ENCODE data around the gene ARHGEF10L.

The ARHGEF10L gene

DNA sequence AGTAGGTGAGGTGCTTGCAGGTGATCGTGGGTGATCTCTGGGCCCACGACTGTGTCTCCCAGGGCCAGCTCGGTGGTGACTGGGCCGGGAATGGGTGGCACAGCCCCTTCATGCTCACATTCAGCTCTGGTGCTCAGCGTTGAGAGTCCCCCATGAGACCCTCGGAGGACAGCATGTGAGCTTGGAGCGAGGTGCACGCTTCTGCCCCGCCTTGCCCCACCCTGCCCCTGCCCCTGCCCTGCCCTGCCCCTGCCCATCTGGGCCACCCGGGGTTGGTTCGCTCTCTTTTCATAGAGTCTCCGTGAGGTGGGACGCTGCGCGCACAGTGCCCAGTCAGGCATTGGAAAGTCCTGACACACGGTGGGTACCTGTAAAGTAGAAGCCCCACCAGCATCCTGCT is 140.4 kb downstream of the ARHGEF10L start:
- no peak for DNase-seq (ENCODE audit: low read depth)

DNA sequence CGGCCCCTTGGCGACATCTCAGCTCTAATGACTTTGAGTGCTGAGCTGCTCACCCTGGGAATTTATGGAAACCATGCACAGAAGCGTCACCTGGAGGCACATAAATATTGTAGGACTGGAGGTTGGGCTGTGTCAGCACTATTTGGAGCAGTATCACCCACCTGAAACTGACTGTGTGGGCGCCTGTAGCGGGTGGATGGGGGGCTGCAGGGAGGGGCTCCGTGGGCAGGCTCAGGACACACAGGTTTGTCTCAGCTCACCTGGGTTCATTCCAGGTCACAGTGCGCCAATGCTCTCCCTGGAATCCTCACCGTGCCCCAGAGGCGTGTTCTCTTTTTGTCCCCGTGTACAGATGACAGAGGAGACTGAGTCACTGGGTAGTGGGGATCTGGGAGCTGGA is 140.8 kb downstream of the ARHGEF10L start:
- DNase-seq (ENCODE audit: low read depth): no peak

DNA sequence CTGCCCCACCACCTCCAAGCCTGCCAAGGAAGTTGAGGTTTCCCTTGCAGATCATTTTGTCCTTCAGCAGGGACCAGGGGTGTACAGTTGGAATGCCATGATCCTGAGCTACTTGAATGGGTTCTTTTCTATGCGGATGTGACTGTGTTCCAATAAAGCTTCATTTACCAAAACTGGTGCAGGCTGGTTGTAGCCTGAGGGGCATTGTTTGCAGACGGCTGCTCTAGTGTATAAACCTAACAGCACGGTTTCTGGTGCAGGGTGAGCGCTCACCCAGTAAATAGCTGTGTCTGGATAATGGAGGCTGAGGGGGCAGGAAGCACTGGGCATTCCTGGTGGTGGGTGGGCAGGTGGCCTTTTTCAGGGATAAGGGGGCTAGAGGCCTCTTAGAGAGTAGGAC is 142.9 kb downstream of the ARHGEF10L start:
- DNase-seq (ENCODE audit: low read depth): no peak

DNA sequence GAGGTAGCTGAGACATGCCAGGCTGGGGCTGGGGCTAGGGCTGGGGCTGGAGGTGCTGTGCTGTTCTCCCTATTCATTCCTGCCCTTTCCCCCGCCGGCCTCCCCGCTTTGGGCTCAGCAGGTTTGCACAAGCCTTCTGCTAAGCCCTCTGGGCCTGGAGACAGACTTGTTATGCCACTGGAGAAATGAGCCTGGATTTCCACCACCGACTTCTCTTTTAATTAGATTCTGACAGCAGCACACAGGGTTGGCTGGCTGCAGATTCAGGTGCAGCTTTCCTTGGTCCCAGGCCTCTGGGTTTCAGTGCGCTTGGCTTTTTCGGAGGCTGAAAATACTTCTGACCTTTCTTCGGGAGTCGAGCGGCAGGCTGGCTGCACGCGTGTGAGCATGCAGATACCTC is 144.1 kb downstream of the ARHGEF10L start:
- DNase-seq (ENCODE audit: low read depth): no peak

DNA sequence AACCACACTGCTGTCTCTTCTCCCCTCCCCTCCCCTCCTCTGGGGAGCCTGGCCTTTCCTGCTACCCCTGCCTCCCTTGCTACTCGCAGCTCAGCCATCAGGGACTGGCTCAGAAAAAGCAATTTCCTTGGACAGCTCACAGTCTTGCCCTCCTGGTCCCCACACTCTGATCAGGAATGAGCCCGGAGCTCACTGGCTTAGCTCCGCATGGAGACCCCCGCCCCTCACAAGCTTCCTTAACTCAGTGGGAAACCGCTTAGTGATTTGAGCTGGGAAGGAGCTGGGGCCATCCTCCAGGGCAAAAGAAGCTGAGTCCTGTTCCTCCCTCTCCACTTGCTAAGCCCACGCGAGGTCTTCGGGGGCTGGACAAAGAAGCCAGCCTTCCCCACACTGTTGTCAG is 145.3 kb downstream of the ARHGEF10L start:
- DNase-seq (ENCODE audit: low read depth): no peak

DNA sequence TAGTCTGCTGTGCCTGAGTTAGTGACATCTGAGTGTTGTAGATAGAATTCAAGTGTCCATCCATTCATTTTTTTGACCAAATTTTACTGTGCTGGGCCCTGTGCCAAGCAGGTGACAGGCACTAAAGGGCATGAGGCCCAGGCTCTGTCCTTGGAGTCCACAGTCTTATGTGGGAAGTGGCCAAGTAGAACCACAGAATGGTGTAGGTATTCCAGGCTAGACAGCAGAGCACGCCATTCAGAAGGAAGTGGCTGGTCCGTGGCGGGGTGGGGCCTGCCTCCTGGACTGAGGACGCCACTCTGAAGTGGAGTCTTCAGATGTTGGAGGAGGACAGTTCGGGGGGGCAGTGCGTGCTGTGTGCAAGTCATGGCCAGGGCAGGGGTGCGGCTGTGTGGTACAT is 146.8 kb downstream of the ARHGEF10L start:
- no peak for DNase-seq (ENCODE audit: low read depth)

DNA sequence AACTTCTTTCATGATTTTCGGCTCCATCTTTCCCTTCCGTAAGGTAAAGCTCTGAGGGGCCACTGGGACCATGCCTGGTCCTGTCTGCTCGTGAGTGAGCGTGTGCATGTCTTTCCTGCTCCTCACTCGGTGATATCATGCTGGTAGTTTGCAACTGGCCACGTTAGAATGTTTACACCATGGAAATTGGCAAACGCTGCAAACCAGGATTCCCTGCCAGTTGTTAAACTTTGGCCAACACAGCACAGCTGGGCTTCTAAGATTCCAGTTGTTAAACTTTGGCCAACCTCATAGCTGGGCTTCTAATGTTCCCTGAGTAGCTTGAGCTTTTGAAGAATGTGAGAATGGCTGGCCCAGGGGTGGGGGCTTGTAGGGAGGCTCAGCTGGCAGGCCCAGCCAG is 147.6 kb downstream of the ARHGEF10L start:
- no peak for DNase-seq (ENCODE audit: low read depth)

DNA sequence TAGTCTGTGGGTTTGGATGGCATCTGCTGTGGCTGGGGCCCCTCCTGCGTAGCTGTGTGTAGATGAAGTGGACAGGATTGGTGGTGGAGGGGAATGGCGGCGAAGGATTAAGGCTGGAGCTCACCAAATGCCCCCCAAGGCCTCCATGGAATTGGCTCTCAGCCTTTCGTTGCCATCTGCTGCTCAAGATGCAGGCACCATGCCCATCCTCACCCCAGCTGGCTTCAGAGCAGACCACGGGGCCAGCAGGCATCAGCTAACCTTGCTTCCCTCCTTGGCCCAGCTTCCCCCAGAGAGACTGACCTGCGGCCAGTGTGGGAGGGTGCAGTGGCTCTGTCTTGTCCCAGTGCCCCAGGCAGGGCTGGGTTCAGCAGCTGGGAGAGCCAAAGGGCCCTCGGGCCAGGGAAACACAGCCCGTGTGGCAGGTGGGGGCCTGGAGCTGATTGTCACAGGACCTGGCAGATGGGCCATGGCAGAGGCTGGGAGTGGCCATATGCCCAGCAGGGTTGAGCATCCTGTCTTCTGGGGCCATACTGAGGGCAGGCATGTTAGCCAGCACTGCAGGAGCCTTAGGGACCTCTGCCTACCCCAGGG is 148.8 kb downstream of the ARHGEF10L start:
- no peak for DNase-seq (ENCODE audit: low read depth)

DNA sequence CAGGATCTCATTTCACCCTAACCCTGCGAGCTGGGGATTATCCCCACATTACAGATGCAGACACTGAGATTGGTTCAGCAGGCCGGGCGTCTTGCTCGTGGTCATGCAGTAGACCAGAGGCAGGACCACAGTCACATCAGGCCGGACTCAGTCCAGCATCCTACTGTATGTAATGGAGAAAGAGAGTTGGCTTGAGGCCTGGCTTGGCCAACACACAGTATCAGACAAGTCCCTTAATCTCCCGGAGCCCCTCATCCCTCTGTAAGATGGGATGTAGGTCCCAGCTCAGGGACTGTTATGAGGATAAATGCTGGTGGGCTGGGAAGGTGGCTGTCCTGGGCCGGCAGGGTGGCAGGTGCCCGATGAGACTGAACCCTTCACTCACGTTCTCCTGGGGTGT is 149.5 kb downstream of the ARHGEF10L start:
- DNase-seq (ENCODE audit: low read depth): no peak

DNA sequence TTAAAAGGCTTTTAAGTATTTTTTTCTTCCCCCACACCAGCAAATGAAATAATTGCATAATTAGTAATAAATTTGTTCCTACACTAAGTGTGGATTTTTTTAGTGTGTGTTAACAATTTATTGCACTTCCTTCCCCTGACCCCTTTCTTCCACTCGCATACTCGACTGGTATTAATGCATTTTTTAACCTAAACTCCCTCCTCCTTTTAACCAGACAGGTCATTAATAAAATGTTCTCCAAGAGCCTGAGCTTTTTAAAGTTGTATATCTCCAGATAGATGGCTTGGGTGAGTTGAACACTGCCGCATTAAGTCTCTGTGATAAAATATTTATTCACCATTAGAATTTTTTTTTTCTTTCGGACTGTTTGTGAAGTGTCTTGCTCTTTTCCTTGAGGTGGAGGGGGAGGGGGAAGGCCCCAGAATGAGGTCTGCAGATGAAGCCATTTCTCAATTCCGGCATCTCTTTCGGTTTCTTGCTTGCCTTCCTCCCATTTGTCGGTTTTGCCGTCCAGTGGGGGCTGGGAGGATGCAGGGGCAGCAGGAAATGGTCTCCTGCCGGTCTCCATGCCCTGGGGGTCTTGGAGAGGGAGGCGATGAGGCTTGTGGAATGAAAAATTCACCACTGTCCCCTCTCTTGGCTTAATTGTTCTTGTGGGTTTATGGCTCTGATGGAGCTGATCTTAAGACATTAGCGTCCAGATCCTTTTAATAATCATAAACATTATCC is 151.6 kb downstream of the ARHGEF10L start:
- DNase-seq (ENCODE audit: low read depth): no peak

DNA sequence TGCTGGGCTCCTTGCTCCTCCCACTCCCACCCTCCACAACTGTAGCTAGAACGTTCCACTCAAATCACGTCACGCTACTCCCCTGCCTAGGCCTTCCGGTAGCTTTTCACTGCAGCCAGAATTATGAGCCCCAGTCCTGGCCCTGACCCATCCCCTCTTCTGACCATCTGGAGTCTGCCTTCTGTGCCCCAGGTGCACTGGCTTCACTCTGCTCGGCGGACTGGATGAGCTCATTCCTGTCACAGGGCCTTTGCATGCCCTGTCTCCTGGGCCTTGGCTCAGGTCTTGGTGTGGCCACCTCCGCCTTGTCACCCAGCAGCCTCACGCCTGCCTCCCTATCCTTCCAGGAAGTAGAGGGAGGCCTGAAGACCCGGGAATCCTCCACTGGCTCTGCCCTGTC is 153.1 kb downstream of the ARHGEF10L start:
- DNase-seq (ENCODE audit: low read depth): no peak

DNA sequence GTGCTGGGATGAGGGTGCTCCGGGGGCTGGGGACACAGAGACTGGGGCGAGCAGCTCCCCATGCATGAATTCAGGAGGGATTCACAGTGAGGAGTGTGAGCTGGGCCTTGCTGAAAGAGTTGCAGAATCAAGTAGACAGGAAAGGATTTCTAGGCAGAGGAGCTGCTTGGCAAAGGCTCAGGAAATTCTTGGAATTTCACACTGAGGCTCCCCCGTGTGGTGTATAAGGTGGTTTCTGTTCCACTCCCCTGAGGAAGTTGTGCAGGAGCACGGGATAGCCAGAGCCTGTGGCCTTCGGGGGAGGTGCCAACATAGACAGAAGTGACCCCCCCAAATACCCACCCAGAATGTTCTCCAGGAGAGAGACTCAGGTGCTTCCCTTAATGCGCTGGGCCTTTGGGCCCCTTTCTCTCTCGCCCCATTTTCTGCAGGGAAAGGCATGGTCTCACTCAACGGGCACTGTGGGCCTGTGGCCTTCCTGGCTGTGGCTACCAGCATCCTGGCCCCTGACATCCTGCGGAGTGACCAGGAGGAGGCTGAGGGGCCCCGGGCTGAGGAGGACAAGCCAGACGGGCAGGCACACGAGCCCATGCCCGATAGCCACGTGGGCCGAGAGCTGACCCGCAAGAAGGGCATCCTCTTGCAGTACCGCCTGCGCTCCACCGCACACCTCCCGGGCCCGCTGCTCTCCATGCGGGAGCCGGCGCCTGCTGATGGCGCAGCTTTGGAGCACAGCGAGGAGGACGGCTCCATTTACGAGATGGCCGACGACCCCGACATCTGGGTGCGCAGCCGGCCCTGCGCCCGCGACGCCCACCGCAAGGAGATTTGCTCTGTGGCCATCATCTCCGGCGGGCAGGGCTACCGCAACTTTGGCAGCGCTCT is 157.2 kb downstream of the ARHGEF10L start:
- peak; percentile 29 for DNase-seq (ENCODE audit: low read depth)

DNA sequence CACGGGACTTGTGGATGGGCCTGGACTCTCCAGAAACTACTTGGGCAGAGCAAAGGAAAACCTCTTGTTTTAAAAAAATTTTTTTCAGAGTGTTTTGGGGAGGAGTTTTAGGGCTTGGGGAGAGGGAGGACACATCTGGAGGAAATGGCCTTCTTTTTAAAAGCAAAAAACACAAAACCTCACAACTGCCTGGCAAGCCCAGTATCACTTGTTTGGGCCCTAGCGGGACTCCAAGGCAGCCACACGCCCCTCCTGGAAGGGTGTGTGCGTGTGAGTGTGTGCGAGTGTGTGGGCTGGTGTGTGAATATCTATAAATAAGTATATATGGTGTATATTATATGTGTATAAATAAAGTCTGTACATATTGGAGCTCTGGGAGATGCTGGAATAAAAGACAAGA is 158.0 kb downstream of the ARHGEF10L start:
- no peak for DNase-seq (ENCODE audit: low read depth)

DNA sequence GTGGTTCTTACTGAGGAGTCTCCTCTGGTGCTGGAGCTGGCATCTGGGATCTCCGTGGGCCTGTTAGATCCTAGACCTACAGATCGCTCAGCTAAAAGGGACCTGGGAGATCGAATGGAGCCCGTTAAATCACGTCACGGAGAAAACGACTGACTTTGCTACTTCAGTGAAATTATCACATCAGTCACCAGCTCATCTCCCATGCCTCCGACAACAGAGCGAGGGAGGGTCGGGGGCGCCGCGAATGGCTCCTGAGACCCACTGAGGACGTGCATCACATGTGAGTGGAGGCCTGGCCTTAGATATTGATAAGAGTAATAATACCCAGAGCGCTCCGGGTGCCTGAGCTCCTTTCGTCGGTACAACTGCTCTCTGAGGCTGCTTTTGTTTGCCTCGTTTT is 160.1 kb downstream of the ARHGEF10L start:
- no peak for DNase-seq (ENCODE audit: low read depth)

DNA sequence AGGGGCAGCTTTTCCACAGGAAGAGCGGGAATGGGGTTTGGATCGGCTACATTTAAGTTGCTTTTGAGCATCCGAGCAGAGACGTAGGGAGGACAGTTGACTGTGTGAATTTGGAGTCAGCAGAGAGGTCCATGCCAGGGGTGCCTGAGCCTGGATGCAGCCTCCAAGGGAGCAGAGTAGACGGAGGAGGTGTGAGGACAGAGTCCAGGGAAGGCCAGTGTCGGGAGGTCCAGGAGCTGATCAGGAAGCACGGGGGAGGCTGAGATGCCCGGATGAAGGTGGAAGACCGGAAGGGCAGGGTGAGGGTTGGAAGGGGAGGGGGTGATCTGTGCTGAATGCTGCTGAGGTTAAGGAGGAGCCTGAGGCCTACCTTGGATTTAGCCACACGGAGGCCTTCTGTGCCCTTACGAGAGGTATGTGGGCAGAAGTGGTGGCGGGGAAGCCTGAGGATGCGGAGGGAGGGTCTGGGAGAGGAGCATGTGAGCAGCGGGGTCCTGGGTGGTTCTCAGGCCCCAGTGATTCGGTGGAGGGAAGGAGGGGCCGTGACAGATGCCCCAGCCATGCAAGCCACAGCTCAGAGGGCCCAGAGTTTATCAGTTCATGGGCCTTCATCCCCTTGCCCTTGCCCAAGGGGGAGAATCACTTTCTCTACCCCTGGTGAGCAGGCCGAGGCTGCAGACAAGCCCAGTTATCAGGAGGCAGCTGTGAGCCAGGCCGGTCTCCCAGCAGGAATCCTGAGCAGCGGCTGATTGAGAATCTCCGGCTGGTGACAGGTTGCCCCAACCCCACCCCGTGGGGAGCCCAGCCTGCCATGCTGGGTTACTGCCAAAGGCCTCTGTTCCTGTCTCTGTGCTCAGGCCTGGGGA is 161.7 kb downstream of the ARHGEF10L start:
- DNase-seq (ENCODE audit: low read depth): no peak

DNA sequence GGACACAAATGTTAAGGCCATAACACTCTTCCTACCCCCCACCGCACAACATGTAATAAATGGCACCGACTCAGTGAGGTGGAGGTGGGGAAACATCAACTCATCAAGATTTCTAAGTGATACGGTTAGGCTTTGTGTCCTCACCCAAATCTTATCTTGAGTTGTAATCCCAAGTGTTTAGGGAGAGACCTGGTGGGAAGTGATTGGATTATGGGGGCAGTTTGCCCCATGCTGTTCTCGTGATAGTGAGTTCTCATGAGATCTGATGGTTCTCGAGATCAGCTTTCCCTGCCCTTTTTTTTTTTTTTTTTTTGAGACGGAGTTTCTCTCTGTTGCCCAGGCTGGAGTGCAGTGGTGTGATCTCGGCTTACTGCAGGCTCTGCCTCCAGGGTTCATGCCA is 164.7 kb downstream of the ARHGEF10L start:
- no peak for DNase-seq (ENCODE audit: low read depth)

DNA sequence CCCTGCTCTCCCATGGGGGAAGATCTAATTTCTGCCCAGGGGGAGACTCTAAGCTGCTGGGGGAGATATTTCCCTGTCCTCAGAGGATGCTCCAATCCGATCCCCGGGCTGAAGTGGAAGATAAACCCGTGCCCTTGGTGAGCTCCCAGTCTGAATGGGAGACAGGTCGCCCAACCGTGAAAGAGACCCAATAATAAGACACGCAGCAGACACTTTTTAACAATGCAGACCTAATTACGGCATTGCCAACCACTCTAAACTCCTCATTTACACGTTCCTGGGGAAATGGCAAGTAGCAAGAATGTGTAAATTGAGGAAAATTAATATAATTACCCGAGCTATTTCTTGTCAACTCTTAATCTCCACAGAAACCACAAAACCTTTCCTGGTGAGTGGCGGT is 166.9 kb downstream of the ARHGEF10L start:
- DNase-seq (ENCODE audit: low read depth): no peak

DNA sequence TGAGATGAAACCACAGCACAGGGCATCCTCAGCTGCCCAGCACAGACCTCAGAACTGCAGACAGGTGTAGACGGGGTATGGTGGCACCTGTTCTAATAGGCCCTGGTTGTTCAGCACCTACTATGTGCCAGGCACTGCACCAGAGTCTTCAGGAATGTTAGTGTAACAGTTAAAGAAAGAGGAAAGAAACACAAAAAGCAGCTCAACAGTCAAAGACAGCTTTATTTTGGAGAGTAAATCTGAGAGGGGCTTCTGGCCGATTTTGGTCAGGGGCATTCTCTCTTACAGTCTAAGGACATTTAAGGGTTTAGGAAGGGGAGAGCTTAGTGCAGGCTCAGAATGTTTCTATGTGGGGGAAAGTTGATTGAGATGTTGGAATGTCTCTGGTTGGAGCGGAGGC is 170.5 kb downstream of the ARHGEF10L start:
- DNase-seq (ENCODE audit: low read depth): no peak

DNA sequence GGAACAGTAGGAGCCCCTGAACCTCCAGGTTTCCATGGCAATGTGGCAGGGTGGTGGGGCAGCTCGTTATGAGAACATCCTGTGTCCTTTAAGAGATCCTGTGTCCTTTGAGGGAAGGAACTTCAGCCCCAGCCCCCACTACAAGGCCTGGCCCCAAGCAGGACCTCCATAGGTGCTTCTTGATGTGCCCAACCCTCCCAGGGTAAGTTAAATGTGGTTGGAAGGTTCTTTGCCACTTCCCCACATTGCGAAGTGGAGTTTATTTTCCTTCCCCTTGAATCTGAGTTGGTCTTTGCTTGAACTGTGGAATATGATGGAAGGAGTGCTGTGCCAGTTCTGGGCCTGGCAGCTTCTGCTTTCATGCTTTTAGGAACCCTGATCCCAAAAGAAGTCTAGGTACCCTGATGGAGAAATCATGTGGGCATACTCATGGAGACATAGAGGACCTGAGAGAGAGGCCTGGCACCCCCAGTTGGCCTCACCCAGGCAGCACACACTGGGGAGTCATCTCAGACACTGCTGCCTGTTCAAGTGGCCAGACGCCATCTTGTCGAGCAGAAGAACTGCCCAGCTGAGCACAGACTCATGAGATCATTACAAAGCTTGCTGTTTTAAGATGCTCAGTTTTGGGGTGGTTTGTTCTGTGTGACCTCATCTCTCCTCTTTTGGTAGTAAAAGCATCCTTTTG is 171.5 kb downstream of the ARHGEF10L start:
- DNase-seq (ENCODE audit: low read depth): no peak

DNA sequence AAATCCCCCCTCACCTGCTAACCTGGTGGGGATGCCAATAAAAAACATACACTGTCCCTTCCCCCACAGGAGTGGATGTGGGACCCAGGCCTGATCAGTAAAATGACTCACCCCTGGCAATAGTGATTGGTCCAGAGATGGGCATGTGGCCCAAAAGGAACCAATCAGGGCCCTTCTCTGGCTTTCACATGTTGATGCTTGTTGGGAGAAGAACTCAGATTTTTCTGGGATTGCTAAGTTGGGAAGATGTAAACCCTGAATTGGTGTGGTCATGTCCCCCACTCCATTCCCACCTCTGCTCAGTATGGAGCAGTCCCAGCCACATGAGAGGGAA is 172.0 kb downstream of the ARHGEF10L start:
- DNase-seq (ENCODE audit: low read depth): no peak

DNA sequence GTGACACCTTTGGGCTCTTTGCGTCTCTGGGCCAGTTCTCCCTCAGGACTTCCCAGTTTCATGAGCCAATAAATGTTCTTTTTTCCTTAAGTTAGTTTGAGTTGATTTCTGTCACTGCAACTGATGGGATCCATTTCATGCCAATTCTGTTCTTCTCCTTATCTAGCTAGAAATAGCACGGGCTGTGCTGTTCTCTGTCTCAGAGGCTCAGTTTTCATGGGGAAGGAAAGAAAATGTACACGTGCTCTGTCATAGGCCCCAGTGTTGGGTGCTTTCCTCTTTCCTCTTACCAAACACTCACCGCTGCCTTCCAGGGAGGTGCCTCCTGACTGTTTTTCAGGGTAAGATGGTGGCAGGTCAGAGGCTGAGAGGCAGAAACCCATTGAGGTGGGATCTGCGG is 172.4 kb downstream of the ARHGEF10L start:
- no peak for DNase-seq (ENCODE audit: low read depth)

DNA sequence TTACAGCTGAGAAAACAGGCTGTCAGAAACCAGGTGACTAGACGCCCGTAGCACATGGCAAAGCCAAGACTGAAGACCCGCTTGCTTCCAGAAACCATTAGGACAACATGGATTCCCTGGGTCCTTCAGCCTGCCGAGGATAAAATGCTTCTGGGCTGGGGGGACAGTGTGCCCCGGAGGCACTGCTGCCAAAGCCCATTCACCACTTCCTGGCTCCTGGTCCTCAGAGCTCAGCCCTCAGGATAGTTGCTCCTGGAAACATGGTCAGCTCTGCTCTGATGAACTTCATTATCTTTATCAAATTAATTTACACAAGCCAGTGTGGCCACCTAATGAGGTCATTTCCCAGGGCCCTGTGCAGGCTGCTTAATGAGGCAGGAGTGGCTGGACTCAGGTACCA is 174.5 kb downstream of the ARHGEF10L start:
- DNase-seq (ENCODE audit: low read depth): no peak
